Fibroblast of lung (primary cell): ENCODE results near the gene TENM4.

Experiments
- CTCF ChIP-seq, 2 donors: IDR thresholded peaks in 1 of 2; conservative IDR thresholded peaks in 1 of 2; 1 replicate in 1 of 2; 2 replicates in 1 of 2; pipeline ENCODE4 v1.5.1; 2011 to 2012; ENCODE audit warnings: low read length in 2 of 2, control low read depth in 1 of 2, inconsistent platforms in 1 of 2, low read depth in 1 of 2, mild to moderate bottlenecking in 1 of 2
- EZH2 ChIP-seq: IDR thresholded peaks from 2 replicates; pipeline ENCODE4 v1.5.1; 2012; ENCODE audit warnings: low read length, control low read depth, mild to moderate bottlenecking; ENCODE audit errors: missing control alignments

- TF ChIP-seq CTCF (conservative IDR thresholded peaks at IDR 0.05 in 1 of 2, IDR thresholded peaks at IDR 0.05 in 1 of 2; ENCODE audit: low read depth in 1 of 2, low read length in 2 of 2) (no peak), EZH2 (no peak)
These were observed 636.8 kb downstream of the TENM4 start for GRCh38 chr11:78803995-78804394.
